ENCODE measurements around the gene HTR7. TPM values are rescaled to one million over a fixed set of nuclear protein-coding genes. Genes with fewer than 3 reads are reported as not detected.
A peak's percentile ranks its signal among the peaks of the same experiment; 100 is the strongest.

HTR7 gene
- total and polyA plus RNA-seq, 2 experiments from 2014 or later, result 0.65 to 1.2 TPM

DNA sequence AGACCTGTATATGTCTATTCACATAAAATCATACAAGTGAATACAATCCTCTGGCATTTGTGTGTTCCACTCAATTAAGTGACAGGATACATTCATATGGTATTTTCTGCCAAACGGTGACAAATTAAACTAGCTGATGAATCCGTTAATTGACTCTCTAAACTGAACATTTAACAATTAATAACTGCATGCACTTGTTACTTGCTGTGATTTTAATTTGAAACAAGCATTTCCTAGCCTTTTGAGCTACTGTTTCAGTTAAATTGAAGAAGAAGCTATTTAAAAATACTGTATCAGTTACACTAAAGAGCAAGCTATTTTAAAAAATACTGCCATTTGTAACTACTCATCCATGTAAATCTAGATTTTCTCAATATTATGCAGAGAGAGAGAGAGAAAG is 67.4 kb downstream of the HTR7 start:
- Histone ChIP-seq H3K4me3 (no peak overlapping the region), H3K36me3 (ENCODE audit: low read depth) (no peaks in the 10 kb centered on the region), H3K4me1 (ENCODE audit: insufficient read depth) (no peaks in the 10 kb centered on the region), H3K27me3 (replicated peaks; ENCODE audit: insufficient read depth) (no peaks in the 10 kb centered on the region; the same call in 1 of the 2 replicates), H3K9ac (no peak overlapping the region), H3K27ac (no peak overlapping the region), H2AFZ (no peak overlapping the region), H3F3A (ENCODE audit: insufficient read depth) (no peaks in the 10 kb centered on the region), H4K20me1 (ENCODE audit: insufficient read depth) (no peaks in the 10 kb centered on the region), H3K9me2 (ENCODE audit: insufficient read depth) (no peaks in the 10 kb centered on the region), H3K4me2 (ENCODE audit: unreplicated experiment) (no peak overlapping the region), H3K79me2 (ENCODE audit: insufficient read depth) (no peaks in the 10 kb centered on the region), H3K9me3 (ENCODE audit: low read depth) (no peaks in the 10 kb centered on the region)
- DNase-seq, result no peak
- TF ChIP-seq EZH2phosphoT487 (IDR thresholded peaks at IDR 0.05; ENCODE audit: insufficient read depth, low read depth) (no peak), EZH2 (IDR thresholded peaks at IDR 0.05; ENCODE audit: insufficient read depth, poor library complexity, severe bottlenecking) (no peak)
- 64 to 72% methylated on average over 2 of the region's 2 CpGs for WGBS, 2 experiments (ENCODE audit: low coverage in 1 of 2, low lambda C conversion rate in 2 of 2, missing lambda C conversion rate in 2 of 2)
- in situ Hi-C loops (cut with MboI), result no loop called here

DNA sequence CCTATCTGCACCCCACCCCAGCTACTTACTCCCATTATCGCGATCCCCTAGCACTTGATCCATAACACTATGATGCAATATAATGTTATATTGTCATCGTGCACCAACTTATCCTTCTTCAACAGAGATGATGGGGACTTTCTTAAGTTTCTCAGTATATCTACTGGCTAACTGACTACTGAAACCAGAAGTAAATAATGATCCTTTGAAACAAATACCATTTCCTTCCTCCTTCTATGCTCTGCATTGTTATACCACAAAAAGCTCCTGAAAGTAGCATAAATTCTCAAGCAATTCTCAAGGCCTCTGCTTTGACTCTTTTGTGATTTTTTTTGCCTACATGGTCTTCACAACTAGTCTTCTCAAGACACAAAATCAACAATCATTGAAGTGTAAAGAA is 68.9 kb downstream of the HTR7 start:
- no peak overlapping the region for H3K9ac ChIP-seq
- in situ Hi-C loops (cut with MboI), result no loop called here
- H4K20me1 ChIP-seq (ENCODE audit: insufficient read depth), result no peaks in the 10 kb centered on the region

DNA sequence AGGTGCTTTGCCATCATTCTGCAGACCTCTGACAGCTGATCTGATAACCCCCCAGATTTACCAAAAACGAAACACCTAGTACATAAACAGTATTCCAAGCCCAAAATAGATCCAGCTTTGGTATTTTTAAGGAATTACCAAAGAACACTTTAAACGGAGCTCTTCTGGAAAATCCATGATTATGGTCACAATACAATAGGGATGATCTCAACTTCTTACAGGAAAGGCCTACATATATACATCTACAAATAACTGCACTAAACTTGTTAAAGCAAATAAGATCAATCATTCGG is 69.7 kb downstream of the HTR7 start:
- no peaks in the 10 kb centered on the region for H3K9me2 ChIP-seq (ENCODE audit: insufficient read depth)
- no peak for TF ChIP-seq EZH2phosphoT487 (IDR thresholded peaks at IDR 0.05; ENCODE audit: insufficient read depth, low read depth)
- TF ChIP-seq EZH2 (IDR thresholded peaks at IDR 0.05; ENCODE audit: insufficient read depth, poor library complexity, severe bottlenecking), result no peak
- in situ Hi-C loops (cut with MboI), result no loop called here
- 60 to 64% methylated on average over 3 of the region's 3 CpGs for WGBS, 2 experiments (ENCODE audit: low coverage in 1 of 2, low lambda C conversion rate in 2 of 2, missing lambda C conversion rate in 2 of 2)
- H3K4me1 ChIP-seq (ENCODE audit: insufficient read depth), result no peaks in the 10 kb centered on the region
- no peak overlapping the region for H3K27ac ChIP-seq
- H3K79me2 ChIP-seq (ENCODE audit: insufficient read depth), result no peaks in the 10 kb centered on the region
- DNase-seq, result no peak
- no peaks in the 10 kb centered on the region; the same call in 1 of the 2 replicates for H3K27me3 ChIP-seq (replicated peaks; ENCODE audit: insufficient read depth)
- no peaks in the 10 kb centered on the region for H3F3A ChIP-seq (ENCODE audit: insufficient read depth)
- no peak overlapping the region for H3K4me2 ChIP-seq (ENCODE audit: unreplicated experiment)
- H3K36me3 ChIP-seq (ENCODE audit: low read depth), result no peaks in the 10 kb centered on the region
- H3K9me3 ChIP-seq (ENCODE audit: low read depth), result no peaks in the 10 kb centered on the region
- H2AFZ ChIP-seq, result no peak overlapping the region
- no peak overlapping the region for H3K9ac ChIP-seq
- H3K4me3 ChIP-seq, result no peak overlapping the region
- no peaks in the 10 kb centered on the region for H4K20me1 ChIP-seq (ENCODE audit: insufficient read depth)

More for the DNA sequence above, 68.9 kb downstream of the HTR7 start:
- no peak for DNase-seq
- no peaks in the 10 kb centered on the region; the same call in 1 of the 2 replicates for H3K27me3 ChIP-seq (replicated peaks; ENCODE audit: insufficient read depth)
- H2AFZ ChIP-seq, result no peak overlapping the region
- H3K79me2 ChIP-seq (ENCODE audit: insufficient read depth), result no peaks in the 10 kb centered on the region
- no peak overlapping the region for H3K4me2 ChIP-seq (ENCODE audit: unreplicated experiment)
- no peak for TF ChIP-seq EZH2 (IDR thresholded peaks at IDR 0.05; ENCODE audit: insufficient read depth, poor library complexity, severe bottlenecking)
- TF ChIP-seq EZH2phosphoT487 (IDR thresholded peaks at IDR 0.05; ENCODE audit: insufficient read depth, low read depth), result no peak
- H3K4me3 ChIP-seq, result no peak overlapping the region
- 58 to 60% methylated on average over 3 of the region's 3 CpGs for WGBS, 2 experiments (ENCODE audit: low coverage in 1 of 2, low lambda C conversion rate in 2 of 2, missing lambda C conversion rate in 2 of 2)
- H3K9me2 ChIP-seq (ENCODE audit: insufficient read depth), result no peaks in the 10 kb centered on the region
- H3K9me3 ChIP-seq (ENCODE audit: low read depth), result no peaks in the 10 kb centered on the region
- H3K27ac ChIP-seq, result no peak overlapping the region
- H3K36me3 ChIP-seq (ENCODE audit: low read depth), result no peaks in the 10 kb centered on the region
- no peaks in the 10 kb centered on the region for H3F3A ChIP-seq (ENCODE audit: insufficient read depth)
- H3K4me1 ChIP-seq (ENCODE audit: insufficient read depth), result no peaks in the 10 kb centered on the region

DNA sequence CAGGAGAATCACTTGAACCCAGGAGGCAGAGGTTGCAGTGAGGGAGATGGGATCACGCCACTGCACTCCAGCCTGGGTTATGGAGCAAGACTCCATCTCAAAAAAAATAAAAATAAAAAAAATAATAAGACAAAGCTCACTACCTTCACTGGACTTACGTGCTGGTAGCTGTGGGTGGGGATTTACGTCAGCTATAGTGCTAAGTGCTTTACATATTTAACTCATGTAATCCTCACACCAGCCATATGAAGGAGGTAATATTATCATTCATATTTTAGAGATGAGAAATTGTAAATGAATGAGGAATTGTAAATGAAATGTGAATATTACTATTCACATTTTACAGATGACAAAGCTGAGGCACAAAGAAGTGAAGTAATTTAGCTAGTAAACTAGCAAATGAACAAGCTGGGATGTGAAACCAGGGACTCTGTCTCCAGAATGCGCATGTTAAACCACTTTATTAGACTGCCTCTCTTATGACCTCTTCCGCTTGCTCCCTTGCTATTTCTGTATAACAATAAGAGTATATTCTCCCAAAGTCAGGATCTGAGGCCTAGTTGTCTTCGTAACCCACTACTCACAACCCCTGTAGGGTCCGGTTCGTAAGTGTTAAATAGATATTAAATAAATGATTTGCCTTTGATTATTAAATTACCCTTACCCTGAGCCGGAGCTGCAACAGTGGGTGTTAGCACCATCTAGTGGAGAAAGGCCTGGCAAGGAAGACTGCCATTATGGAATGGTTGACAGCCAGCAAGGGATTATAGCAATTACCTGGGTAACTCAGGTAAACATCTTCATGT is 70.2 kb downstream of the HTR7 start:
- in situ Hi-C loops (cut with MboI), result no loop called here
- Histone ChIP-seq H3K9ac (no peak overlapping the region), H3K4me2 (ENCODE audit: unreplicated experiment) (no peak overlapping the region), H3K4me3 (no peak overlapping the region), H3K9me2 (ENCODE audit: insufficient read depth) (no peaks in the 10 kb centered on the region), H3K36me3 (ENCODE audit: low read depth) (no peaks in the 10 kb centered on the region), H3K27ac (no peak overlapping the region), H3F3A (ENCODE audit: insufficient read depth) (no peaks in the 10 kb centered on the region), H2AFZ (no peak overlapping the region), H3K4me1 (ENCODE audit: insufficient read depth) (no peaks in the 10 kb centered on the region), H4K20me1 (ENCODE audit: insufficient read depth) (no peaks in the 10 kb centered on the region), H3K27me3 (replicated peaks; ENCODE audit: insufficient read depth) (no peaks in the 10 kb centered on the region; the same call in 1 of the 2 replicates), H3K9me3 (ENCODE audit: low read depth) (no peaks in the 10 kb centered on the region), H3K79me2 (ENCODE audit: insufficient read depth) (no peaks in the 10 kb centered on the region)
- TF ChIP-seq EZH2phosphoT487 (IDR thresholded peaks at IDR 0.05; ENCODE audit: insufficient read depth, low read depth) (no peak), EZH2 (IDR thresholded peaks at IDR 0.05; ENCODE audit: insufficient read depth, poor library complexity, severe bottlenecking) (no peak)
- DNase-seq, result peak; percentile 62
- 47 to 51% methylated on average over 9 of the region's 9 CpGs for WGBS, 2 experiments (ENCODE audit: low coverage in 1 of 2, low lambda C conversion rate in 2 of 2, missing lambda C conversion rate in 2 of 2)
